Left colon (tissue), 2 donors: ENCODE measurements around the gene ATP6V1C2. TPM values are rescaled to one million over a fixed set of nuclear protein-coding genes. Genes with fewer than 3 reads are reported as not detected.
"Not testable (repeated sequence)": the region's sequence is repeated elsewhere in the genome, so short reads cannot be mapped to it uniquely, and the experiment has no call there.

Experiments
- ATAC-seq: fragments of 200-7000 bp; cut with Tn5 transposase; one replicate; pipeline ENCODE4 v1.9.1; 2020; ENCODE audit warnings: mild to moderate bottlenecking, moderate library complexity
- DNase-seq, 2 donors: peaks; one replicate each; pipeline ENCODE4 v3.0.0-alpha.2; 2020
- intact Hi-C, 2 donors: fragments of 100-400 bp; cut with DNase I in 1 of 2; cut with micrococcal nuclease in 1 of 2; formaldehyde crosslinking; loops; one replicate each; pipeline versions ENCODE4 v1.11.2 to v1.14.0; 2022; cut with DNase I, micrococcal nuclease
- total RNA-seq, 2 donors: library from RNA; stranded (reverse); fragmentation: NEBNext Ultra II Directional; extraction: Animal tissue kit (Norgen Biotek cat#: 25700); gene quantifications; one replicate each; pipeline ENCODE4 v1.2.1, GENCODE V29; 2021
- donor health status: DM: no; HTN: no; CAD: no.
- donor health status: DM: yes; HTN: yes; CAD: no.

The ATP6V1C2 gene
- total RNA-seq, 2 donors from 2014 or later, result 1.5 to 1.7 TPM

DNA sequence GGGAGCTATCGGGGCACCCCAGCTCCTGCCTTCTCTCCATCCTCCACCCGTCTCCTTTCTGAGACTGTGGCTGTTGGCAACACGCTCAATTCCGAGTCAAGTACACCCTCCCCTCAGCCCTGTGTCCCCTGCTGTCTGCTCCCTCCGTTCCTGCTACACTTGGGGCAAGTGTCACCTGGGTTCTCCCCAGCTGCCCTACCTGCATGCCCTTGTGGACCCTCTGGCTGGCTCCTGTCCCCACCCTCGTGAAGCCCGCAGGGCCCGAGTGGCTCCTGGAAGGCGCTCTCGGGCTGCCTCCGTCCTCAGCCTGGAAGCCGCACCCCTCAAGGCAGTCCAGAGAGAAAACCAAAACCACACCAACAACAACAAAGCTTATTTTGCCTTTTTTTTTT is 57.3 kb downstream of the ATP6V1C2 start:
- ATAC-seq (no peak), DNase-seq (no peak)
- intact Hi-C loops, result no loop called here

DNA sequence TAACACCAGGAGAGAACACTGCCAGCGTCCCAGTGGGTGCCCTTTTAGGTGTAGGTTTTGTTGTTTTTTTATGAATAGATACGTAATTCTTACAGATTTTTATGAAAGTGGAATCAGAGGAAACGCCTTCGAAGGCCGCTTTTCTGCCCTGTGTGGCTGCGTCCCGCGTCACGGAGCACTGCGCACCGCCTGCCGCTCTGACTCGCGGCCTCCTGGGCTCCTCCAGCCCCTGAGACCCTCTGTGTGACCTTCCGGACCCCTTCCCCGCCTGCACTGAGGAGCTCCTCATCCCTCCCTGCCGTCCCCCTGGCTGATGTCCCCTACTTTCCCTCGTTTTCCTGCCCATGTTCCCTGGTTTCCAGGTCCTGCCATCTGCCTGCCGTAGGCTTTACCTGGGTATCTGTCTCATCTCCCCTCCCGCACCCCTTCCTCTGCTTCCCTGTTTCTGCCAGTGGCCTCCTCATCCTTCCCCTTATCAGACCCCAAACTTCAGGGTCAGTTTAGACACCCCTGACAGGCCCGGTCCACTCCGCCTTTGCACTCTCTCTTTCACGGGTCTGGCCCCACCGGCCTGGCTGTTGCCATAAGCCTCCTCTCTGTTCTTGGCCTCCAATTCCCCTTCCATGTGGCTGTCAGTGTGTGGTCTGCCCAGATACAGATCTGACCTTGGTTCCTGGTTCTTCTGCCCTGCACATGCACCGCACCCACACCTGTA is 58.5 kb downstream of the ATP6V1C2 start:
- no peak for DNase-seq
- no peak for ATAC-seq

DNA sequence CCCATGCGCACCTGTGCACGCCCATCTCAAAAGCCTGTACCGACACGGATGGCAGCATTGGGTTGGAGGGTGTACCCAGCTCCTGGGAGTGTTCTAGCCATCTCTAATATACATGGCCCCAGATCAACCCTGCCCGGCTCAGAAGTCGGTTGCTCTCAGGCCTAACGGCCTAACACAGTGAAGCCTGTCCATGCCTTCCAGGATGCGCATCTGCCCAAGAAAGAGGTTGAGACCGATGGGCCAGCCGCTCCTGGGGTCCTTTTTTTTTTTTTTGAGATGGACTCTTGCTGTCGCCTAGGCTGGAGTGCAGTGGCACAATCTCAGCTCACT is 59.0 kb downstream of the ATP6V1C2 start:
- no peak for ATAC-seq
- DNase-seq, result no peak
- intact Hi-C loops, result no loop called here

More for the DNA sequence above, 58.5 kb downstream of the ATP6V1C2 start:
- intact Hi-C loops, result no loop called here

DNA sequence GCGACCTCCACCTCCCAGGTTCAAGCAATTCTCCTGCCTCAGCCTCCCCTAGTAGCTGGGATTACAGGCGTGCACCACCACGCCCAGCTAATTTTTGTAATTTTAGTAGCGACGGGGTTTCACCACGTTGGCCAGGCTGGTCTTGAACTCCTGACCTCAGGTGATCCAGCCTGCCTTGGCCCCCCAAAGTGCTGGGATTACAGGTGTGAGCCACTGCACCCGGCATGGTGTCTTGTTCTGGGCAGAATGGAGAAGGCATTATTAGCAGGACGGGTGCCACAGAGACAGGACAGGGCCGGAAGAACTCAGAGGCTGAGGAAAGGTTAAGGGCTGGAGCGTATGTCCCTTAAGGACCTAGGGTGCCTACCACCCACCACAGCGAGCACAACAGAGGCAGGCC is 59.4 kb downstream of the ATP6V1C2 start:
- intact Hi-C loops, ATAC-seq, DNase-seq: not testable (repeated sequence)

DNA sequence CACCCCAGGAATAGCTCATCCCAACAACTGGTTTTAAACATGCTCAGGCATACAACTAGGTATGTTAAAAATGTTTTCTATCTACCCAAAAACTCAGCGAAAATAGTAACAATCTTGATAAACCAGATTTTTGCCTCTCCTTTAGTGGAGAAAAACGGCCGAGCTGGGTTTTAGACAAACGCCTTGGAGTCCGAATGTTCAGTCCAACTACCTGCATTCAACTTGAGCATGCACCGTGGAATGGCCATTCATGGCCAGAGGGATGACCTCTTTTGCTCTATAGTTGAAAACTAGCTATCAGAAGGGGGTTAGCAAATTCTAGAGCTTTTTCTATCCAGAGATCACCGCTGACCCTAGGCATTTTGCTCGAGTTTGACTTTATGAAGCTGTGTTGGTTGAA is 60.3 kb downstream of the ATP6V1C2 start:
- intact Hi-C loops, result no loop called here
- DNase-seq (no peak), ATAC-seq (no peak)

DNA sequence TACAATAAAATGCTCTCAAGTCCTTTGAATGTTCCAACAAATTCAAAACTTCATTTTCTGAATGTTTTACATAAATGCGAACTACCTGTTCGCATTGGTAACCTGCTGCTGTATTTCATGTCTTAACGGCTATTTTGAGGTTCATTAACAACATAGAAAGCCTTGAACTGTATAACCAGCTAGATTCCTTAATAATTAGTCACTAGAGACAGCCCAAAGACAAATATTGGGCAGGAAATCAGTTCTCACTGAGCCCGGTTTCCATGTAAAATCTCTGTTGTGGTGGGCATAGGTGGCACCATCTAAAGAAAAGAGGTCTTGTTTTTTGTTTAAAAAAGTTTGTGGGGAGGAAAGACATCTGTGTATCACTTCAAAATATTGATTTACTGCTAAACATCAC is 62.0 kb downstream of the ATP6V1C2 start:
- DNase-seq (no peak), ATAC-seq (no peak)
- intact Hi-C loops, result no loop called here

DNA sequence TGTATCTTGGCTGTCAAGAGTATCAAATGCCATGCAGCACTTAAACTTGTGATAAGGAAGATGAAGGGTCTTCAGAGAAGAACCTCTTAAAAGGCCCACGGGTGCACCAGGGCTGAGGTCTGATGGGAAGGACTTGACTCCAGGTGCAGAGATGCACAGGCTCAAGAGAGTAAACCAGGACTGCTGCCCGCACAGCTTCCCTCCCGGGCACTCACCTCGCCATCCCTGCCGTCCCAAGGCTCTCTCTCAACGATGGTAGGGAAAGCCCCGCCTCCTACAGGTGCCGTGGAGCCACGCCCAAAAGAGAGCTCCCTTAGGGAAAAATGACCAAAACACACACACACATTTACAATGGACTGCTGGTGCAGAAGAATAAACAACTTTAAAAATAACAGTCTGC is 63.3 kb downstream of the ATP6V1C2 start:
- no peak for DNase-seq
- ATAC-seq, result no peak
- intact Hi-C loops, result no loop called here

DNA sequence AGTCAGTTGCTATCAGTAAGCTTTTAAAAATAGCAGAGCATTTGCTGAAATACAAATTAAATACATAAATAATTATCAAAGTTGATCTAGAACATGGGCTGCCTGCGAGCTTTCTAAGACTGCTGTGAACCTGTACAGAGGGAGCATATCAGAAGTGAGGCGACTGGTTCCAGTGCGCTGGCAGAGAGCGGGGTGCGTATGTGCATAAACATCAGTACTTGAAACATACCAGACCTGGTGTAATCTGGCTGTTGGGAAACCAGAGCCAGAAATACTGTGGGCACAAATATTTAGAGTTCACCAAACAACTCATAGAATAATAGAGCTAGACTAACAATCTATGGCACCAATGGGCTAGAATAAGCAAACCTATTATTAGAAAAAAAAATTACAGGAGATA is 63.8 kb downstream of the ATP6V1C2 start:
- DNase-seq, result no peak
- ATAC-seq, result no peak
- intact Hi-C loops, result no loop called here

DNA sequence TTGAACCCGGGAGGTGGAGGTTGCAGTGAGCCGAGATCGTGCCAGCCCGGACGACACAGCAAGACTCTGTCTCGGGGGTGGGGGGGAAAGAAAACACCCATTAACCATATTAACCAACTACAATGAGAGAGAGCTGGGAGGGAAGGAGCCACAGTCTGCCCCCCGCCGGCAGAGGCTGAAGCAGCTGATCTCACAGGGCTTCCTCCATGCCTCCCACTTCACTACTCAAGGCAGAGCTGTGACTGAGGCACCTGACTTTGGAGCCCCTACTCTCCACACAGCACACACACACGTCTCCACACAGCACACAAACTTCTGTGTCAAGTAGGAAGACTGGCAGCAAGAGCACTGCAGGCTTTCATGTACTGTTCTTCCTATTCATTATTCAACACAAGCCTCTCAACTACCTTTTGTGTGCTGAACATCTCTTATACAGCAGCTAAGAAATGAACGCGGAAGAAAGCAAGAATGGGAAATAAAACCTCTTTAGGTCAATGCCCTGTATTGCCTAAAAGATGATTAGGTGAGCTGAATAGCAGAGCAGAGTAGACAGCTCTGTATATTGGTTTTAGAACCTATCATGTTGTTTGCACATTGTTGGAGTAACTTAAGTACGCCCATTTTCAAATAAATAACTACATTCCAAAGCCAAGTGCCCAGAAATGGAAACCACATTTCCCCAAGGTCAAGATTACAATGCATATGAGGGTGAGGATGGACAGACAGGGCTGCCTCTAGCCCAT is 65.0 kb downstream of the ATP6V1C2 start:
- intact Hi-C loops, result no loop called here
- ATAC-seq, result no peak
- no peak for DNase-seq

DNA sequence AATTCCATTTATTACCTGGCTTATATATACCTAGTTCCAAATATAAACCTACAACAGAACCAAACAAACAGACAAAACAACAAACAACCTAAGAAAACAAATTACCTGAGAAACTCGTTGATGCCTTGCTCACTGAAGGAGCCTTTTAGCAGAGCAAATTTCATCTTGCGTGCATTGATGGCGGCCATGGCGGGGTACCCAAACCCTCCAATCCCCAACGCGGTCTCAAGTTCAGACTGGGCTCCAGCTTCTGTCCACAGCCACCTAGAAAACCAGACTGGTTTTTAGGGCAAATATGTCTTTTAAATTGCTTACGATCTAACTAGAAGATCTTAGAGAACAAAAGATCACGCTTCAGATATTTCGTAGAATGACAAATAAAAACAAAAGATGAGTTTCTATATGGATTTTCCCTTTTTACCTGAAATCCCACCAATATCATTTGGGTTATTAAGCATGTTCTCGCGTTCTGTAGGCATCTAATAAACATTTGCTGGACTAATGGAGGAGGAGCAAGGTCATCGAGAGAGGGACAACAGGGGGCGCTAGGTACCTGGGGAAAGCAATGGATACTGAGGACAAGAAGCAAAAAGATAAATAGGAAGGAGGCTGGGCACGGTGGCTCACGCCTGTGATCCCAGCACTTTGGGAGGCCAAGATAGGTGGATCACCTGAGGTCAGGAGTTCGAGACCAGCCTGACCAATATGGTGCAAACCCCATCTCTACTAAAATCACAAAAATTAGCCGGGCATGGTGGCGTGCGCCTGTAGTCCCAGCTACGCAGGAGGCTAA is 65.9 kb downstream of the ATP6V1C2 start:
- intact Hi-C loops, result no loop called here
- ATAC-seq (no peak), DNase-seq (peak in 1 of 2 donors; percentile 64)

DNA sequence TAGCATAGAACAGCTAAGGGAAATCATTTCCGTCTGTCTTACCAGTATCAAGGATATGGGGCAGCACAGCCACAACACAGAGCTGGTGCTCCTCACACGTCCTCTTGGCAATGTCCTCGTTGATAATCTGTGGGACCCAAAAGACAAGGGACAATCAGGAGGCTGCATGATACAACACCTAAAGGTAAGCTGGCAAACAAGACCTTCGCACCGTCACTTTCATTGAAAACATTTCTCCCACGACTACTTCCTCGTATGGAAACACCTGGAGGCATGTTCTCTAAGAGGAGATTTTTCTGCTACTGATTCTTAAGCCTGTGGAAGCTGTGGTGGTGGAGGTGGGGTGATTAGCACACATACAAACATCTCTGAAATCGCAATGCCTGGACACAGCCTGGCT is 67.4 kb downstream of the ATP6V1C2 start:
- intact Hi-C loops, result no loop called here
- DNase-seq, result peak in 1 of 2 donors; percentile 24
- ATAC-seq, result peak; percentile 81

DNA sequence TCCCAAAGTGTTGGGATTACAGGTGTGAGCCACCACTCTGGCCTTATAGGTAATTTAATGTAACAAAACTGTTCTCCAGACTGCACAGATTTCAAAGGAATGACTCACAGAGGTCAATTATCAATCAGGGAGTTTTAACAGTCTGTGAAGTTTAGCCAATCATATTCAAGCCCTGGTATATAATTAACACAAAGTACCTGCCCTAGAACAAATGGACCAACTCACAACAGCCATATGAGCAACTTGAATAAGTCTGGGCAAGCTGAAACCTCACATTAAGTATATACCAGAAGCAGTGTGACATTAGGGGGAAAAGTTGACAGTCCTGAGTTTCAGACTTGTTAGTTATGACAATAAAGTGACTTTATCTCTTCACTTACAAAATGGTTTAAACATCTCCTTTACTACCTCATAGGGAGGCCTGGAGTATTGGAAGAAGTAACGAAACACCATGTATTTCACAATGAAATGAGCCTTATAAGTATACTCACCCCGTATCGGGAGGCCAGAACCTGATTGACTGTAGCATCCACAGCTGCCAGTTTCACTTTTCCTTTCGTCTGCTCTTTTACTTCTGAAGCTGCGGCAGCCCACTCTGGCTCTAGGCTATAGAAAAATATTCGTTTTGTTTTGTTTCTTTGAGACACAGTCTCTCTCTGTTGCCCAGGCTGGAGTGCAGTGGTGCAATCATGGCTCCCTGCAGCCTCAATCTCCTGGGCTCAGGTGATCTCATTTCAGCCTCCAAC is 69.0 kb downstream of the ATP6V1C2 start:
- intact Hi-C loops, result no loop called here
- no peak for DNase-seq
- ATAC-seq, result peak; percentile 82

DNA sequence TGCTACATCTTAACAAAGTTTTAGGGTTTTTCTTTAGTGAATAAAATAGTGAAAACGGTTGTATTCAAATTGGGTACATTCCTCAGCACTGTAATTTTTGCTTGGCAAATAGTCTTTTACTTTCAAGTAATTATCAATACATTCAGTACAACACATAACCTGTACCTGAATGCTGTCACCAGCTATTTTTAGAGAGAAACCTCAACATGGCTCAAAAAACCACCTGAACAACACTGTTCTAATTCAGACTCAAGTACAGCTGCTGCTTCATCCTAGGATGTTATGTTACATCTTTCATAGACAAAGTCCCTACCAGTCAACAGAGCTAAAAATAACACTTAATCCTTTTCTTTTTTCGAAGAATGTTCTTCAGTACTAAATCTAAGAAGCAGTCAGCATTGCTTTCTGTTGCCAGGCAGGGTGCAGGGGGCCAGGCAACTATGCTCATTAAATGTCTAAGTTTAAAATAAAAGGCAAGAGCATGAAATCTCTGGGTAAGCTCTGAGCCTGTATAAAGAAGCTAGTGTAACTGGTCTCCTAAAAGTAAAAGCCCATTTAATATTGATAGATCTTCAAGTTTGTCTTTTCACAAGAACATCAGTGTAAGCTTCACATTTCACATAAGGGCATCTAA is 70.7 kb downstream of the ATP6V1C2 start:
- intact Hi-C loops, result no loop called here
- DNase-seq, result no peak
- no peak for ATAC-seq

DNA sequence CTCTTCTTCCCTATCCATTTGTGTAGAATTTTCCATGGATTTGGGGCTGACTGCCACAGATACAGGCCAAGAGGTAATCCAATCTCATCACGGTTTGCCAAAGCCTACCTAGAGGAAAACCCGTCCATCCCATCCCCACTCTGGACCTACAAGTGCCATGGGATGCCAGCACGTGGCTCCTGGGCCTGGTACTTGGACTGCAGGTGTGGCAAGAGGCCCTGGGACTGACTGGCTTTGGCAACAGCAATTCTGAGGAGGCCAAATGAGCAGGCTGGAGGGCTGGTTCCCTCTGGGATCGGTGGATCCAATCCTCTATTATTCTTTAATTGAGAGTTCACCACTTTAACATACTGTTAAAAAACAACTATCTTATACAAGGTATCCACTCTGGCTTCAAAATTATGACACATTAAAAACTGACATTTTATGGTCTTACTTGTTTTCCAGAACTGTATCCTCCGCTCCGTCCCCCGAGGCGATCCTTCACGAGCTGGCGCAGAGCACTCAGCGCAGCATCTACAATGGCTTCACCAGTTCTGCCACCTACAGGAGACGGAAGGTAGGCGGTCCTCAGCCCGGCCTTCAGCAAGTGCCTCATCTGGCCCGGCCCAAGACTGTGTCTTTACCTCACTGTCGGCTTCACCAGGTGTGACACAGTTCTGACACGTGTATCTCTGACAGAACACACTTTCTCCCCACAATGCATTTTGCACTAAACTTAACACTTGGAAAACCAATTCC is 71.4 kb downstream of the ATP6V1C2 start:
- ATAC-seq (no peak), DNase-seq (no peak)
- intact Hi-C loops, result no loop called here

DNA sequence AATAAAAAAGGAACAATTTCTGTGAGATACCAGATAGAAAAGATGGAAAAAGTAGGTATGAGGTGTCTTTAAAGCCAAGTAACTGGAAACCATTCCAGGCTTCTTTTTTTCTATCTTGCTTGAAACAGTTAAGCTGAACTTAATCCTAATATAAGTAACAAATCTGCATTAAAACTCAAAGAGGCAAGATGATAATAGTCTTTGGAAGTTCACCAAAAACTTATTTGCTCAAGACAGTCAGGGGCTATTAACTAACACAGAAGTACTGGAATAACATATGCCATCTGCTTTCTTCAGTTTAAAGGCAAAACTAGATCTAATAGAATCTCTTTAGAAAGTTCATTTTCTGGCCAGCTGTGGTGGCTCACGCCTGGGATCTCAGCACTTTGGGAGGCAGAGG is 72.4 kb downstream of the ATP6V1C2 start:
- DNase-seq, result no peak
- intact Hi-C loops, result no loop called here
- ATAC-seq, result no peak

DNA sequence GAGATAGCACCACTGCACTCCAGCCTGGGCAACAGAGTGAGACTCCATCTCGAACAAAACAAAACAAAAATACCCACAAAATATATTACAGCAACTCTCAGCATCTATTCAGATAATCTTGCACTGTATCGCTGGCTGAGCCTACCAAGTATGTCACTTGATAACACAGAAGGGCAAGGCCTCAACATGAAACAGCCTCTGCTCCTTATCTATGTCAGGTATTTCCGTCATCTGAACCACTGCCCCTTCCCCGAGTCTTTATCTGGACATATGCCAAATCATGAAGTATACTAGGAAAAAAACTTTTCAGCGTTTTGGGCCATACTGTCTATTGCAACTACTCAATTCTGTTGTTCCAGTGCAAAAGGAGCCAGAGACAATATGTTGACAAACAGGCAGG is 73.4 kb downstream of the ATP6V1C2 start:
- intact Hi-C loops, result no loop called here
- ATAC-seq, result no peak
- no peak for DNase-seq

DNA sequence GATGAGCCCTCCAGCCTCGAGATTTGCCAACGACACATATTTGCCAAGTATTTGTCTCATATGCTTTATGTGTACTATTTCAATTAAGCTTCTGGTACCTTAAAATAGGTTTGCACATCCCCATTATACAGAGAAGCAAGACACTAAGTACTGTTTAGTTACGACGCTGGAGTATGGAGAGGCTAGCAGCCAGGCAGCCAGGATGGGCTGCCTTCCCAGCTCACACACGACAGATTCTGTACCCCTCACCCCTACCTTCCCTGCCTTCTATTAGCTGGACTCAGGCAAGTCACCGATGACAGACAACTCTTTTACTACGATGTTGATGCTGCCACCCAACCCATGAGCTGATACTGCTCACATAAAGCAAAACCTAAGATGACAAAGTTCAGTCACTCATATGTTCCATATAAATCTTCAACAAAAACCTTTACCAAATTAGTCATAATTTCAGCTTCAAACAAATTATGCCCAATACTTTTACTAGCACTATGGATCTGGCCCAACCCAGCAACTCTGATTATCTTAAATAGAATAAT is 74.1 kb downstream of the ATP6V1C2 start:
- DNase-seq (no peak), ATAC-seq (no peak)
- intact Hi-C loops, result no loop called here

DNA sequence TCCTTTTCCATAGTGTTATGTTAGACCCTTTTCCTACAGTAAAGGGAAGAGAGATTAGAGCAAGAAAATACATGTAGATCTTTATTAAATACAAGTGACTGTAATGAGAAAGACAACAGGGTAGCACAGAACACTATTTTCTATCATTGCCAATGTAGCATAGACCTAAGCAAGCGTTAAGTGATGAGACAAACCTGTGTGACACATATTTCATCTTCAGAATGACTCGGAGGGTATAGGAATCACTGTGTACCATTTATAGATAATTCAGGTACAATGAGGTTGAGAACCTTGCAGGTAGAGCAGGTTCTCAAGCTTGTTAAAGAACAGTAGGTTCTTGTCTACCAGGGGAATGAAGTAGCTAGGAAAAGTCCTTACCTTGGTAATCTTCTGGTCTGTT is 75.3 kb downstream of the ATP6V1C2 start:
- DNase-seq (no peak), ATAC-seq (no peak)
- intact Hi-C loops, result no loop called here
